Stimulated activated CD8-positive, alpha-beta memory T cell treated with anti-CD3 and anti-CD28 coated beads, Interleukin-2, amount 100 ng/mL, for 48 hours (primary cell): ENCODE results near the gene SAMD3.
"Not testable (repeated sequence)": the region's sequence is repeated elsewhere in the genome, so short reads cannot be mapped to it uniquely, and the experiment has no call there.

ENCODE experiments used
- DNase-seq, 2 donors: peaks; one replicate each; pipeline ENCODE4 v3.0.0-alpha.2; 2020; ENCODE audit warnings: low read depth in 2 of 2

Gene SAMD3

DNA sequence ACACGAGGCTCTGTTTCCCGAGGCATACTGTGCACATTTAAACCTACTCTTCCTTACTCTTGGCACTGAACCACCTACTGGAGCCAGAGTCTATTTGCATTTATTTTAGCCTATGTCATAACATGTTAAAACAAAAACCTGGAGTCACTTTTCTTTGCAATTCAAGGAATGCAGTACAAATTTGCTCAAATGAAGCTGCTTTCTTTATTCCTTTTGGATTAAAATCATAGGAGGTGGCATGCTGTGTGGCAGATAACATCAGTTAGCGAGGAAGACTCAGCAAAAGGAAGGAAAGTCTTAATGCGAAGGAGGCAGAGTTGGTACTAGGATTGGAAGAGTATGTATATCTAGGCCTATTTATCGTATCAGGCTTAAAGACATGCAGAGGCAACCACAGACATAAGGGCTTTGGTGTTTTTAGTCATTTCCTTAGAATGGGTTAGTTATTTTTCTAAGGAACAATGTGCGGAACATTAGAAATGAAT lies 92.9 kb downstream of the SAMD3 start:
- DNase-seq, result no peak

DNA sequence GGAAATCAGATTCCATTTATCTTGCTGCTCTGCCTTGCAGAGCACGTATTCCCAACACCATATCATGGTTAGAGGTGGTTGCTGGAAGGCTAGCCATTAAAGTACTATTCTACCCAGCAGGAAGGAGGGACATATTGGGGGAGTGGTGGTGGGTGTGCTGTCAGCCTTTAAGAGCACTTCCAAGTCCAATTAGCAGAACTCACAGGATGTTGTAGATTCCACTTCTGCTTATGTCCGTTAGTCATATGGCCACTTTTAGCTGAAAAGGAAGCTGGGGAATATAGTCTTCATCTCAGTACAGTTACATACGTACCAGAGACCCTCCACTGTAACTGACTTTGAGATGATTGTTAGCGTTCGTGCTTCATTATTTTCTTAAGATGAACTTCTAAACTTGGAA lies 94.4 kb downstream of the SAMD3 start:
- no peak for DNase-seq

DNA sequence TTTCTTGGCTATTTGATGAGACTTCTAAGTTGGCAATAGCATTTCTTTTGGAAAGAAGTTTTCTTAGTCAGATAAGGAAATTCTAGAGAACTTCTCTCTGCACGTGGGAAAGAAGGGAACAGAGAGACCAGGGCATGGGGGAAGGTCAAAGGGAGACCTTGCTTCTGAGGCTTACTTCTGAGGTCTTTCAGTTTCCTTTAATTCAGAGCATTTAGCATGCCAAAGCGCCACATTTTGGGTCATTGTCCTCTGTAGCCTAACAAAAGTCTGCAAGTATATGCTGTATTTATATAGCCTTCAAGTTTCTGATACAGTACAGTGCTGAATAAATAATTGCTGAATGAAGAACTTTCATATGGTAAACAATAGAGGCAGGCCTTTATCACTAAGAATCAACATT lies 95.6 kb downstream of the SAMD3 start:
- no peak for DNase-seq

DNA sequence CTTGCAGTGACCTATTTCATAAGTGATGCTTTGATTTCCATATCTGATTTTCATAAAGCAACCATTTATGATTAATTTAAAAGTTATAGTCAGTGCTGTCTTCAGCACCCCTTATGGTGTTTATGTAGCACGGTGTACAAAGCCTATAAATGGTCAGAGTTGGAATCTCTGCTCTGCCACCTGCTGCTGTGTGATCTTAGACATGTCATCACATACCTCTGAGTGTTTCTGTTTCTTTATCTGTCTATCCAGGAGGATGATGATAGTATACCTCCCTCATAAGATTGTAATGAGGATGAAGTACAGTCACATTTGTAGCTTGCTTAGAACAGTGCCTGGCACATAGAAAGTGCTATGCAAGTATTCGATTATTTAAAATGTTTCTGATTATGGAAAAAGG lies 100.5 kb downstream of the SAMD3 start:
- DNase-seq, result no peak

DNA sequence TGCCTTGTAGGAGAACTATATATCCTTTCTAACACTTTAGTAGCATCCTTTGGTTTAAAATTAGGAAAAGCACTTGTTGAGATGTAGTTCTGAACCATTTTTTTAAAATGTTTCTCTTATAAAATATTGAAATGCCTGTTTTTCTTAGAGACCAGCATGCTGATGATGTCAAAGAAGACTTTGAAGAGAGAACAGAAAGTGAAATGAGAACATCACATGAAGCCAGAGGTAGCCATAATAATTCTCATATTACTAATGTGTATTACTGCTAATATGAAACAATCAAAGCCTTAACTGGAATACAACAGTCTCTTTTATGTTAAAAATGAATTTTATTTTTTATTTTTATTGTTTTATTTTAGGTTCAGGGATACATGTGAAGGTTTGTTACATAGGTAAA lies 102.0 kb downstream of the SAMD3 start:
- DNase-seq, result no peak

DNA sequence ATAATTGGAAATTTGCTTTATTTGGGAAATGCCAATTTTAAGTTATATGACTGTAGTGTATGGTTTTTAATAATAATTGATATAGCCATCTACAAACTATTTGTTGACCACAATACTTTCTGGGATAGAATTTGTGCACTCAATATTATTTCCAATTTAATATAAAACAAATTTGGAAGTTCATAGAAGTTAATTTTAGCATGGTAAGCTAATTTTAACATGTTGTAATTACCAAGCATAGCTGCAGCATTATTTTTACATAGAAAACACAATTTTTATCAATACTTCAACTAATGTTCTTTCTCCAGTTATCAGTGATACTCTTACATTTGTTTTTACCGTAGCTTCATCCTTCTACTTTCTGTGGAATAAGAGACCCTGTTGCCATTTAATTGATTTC lies 103.5 kb downstream of the SAMD3 start:
- DNase-seq, result no peak

DNA sequence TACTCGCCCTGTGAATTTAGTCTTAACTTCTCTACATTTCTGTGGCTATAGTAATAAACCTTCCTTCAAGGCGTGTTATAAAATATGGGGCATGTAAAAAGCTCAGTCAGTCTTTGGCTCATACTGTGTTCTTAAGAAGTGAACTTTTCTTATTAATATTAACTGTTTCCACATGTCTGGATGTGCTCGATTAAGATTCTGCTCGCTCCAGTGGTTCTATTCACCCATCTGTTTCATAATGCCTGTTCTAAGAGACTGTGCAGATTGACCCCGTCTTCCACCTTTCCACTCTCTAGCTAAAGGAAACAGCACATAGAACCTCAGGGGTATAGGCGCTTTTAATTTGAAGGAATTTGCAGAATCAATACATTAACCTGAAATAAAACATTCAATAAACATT lies 104.5 kb downstream of the SAMD3 start:
- no peak for DNase-seq

DNA sequence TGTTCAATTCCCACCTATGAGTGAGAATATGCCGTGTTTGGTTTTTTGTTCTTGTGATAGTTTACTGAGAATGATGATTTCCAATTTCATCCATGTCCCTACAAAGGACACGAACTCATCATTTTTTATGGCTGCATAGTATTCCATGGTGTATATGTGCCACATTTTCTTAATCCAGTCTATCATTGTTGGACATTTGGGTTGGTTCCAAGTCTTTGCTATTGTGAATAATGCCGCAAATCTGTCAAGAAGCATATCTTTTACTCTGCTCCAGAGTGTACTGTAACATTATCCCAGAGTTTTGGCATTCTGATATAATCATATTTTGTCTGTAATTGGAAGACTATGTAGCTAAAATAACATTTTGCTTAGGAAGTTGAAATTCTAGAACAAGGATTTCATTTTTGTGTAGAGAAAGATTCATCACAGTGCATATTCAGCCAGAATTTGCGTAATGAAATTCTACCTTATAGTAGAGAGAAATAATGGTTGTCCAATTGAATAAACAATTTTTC lies 105.5 kb downstream of the SAMD3 start:
- DNase-seq, result not testable (repeated sequence)

DNA sequence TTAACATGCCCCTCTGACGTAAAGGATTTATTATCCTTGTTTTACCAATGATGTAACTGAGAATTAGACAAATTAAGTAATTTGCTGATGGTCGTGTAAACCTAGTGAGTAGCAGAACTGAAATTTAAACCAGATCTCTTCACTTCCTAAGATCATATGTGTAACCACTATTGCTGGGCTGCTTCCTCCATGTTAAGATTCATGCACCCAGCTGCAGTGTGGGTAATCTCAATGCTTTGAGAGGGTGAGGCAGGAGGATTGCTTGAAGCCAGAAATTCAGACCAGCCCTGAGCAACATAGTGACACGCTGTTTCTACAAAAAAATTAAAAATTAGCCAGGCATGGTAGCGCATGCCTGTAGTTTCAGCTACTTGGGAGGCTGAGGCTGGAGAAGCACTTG lies 106.5 kb downstream of the SAMD3 start:
- DNase-seq, result no peak

DNA sequence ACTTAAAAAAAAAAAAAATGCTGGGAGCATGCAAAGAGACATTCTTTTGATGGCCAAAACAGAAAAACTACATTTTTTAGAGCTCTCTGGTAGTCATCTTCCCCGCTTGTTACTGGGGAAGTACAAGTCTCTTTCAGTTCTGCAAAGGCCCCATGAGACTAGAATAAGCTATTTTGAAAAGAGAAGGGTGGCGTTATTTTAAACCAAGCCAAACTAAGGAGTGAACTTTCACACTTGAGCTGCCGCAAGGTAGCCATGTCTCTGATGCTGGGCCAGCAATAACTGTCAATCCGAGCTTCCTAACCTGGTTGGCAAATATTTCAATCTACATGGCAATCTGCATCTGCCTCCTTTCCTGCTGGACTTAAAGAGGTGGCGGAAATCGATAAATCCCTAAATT lies 107.7 kb downstream of the SAMD3 start:
- no peak for DNase-seq

DNA sequence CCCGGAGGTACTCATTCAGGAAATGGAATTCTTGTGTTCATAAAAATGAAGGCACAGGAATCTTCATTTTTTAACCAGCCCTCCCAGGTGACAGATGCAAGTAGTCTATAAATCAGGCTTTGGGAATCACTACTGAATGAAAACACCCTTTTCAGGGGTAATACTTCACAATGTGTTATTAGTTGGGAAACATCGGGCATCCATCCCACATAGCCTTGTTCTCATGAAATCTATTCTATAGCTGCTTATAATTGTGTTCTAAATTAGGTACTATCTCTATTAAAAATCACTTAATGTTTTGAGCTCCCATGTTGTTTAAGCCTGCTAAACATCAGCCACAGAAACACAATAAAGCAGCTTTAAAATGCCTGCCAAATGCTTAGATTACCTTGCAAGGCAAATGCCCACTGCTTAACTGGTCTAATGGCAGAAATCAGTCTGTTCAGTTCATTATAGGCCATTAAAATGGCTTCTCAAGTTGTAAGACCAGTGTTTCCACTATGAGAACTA lies 109.5 kb downstream of the SAMD3 start:
- no peak for DNase-seq

DNA sequence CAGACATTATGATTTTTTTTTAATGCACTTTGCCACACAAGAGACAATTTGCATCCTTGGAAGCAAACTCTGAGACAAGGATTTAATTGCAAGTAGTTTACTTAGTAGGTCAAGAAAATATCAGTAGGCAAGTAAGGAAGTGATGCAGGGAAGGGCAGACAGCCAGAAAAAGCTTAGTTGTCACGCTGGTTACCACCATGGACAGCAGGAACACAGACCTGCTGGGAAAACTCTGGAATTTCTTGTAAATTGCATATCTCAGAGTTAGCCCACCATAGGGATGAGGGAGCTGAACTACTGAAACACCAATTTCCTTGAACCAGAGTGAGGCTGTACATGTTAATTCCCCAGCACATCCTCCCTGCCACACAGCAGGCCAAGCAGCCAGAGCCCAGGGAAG lies 111.7 kb downstream of the SAMD3 start:
- DNase-seq, result no peak

DNA sequence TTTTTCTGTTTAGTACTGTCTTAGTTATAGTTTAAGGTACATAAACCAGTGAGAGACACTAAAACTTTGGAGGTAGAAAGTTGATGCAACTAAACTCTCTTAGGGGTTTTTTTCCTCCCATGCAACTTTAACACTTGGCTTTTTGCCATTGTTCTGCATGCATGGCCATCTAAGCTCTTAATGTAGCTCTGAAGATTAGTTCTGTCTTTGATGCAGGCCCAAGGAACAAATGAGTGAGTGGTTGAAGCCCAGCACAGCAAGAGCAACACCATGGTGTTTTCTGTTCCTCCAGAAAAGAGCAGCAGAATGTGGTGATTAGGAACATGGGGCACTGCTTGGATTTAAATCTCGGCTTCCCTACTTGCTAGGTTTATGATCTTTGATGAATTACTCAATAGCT lies 115.0 kb downstream of the SAMD3 start:
- no peak for DNase-seq

DNA sequence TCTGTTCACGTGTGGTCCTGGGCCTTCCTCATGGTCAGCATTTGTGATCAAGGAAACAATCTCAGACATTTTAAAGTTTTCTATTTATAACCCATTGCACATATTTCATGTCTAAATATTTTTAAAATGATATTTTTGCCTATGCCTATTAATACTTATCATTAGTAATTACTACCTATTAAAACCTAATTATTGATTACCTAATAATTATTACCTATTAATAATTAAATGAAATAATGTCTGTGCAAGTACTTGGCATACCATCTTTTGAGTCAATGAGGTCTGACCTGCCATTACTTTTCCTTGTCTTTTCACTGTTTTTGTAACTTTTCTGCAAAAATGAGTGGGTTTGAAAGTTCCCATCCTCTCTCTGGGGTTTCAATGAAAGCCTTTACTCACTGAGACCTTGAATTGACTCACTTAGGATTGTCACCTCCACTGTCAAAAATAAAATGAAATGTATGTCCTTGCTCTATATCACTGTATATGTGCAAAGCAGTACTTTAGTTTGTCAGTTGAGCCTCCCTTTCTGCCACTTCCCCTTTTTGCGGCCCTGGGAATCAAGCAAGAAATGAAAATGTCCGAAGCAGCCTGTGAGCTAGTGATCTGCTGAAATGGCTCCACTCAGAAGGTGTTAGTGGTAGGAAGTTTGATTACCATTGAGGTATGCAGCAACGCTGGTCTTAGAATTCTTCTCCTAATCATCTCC lies 116.6 kb downstream of the SAMD3 start:
- no peak for DNase-seq

DNA sequence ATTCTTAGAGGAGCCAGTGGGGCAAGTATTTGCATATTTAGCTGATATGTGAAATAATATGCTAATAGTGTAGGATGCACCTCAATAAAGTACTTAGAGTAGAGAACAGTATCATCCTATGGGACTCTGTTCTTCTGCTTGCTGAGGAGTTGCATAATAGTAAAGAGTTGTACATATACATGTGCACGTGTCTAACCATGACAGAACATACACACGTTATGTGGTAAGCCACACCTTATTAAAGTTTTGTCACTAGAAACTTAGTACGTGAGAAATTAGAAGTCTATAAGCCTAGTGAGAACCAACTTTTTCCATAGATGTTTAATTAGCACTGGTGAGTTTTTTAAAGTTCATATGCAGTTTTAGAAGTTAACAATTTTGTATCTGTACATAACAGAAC lies 123.6 kb downstream of the SAMD3 start:
- no peak for DNase-seq

DNA sequence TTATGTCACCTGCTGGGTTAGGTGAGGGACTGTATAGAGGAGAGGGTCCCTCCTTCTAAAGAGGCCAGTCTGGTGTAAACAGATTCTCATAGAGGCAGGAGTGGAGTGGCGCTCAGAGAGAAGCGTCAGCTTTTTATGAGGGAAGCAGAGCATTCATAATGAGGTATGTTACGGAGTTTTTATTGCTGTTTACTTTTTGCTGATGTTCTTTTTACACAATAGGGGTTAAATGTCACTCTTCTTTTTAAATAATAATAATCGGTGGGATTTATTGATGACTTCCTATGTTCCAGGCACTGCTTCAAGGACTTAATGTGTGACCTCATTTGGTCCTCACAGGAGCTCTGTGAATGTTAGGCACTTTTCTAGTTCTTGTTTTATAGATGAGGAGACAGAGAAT lies 124.4 kb downstream of the SAMD3 start:
- DNase-seq, result no peak
